Heart left ventricle (tissue), 13 donors: ENCODE results near the gene LEMD3.

Experiments
- CTCF ChIP-seq, 12 donors: fragments of 200-600 bp; sonication (generic) in 4 of 12; IDR thresholded peaks; one replicate each; pipeline versions ENCODE4 v1.5.0 to v1.8.0; 2018 to 2022; ENCODE audit warnings: antibody characterized with exemption in 12 of 12, mild to moderate bottlenecking in 5 of 12
- POLR2A ChIP-seq, 2 donors: fragments of 450-650 bp; IDR thresholded peaks; one replicate each; pipeline ENCODE4 v1.6.1; 2017; ENCODE audit warnings: antibody characterized with exemption in 2 of 2, mild to moderate bottlenecking in 2 of 2, moderate library complexity in 2 of 2
- donor health status: ischemic (EF 13 %, LVEDD 7.1; RV severe dilation, severe dysfunction).
- donor health status: DM: no; HTN: yes; CAD: no.
- donor health status: DM: no; HTN: no; CAD: no.
- donor health status: ischemic (EF 25% LVEDD 6.9; RV normal size, moderate dysfunction).
- donor health status: ischemic (EF 25% LVEDD 5.7; RV mildly dilated, moderate dysfunction).
- donor health status: ischemic (EF 35%, LVEDD 5.7; RV mildly dilated, moderate dysfunction).
- donor health status: nonischemic (EF 11% LVEDD 7.7; RV severe dilation, severe dysfunction).
- donor health status: DM: yes; HTN: yes; CAD: no.
- donor health status: PGD.
- donor health status: ischemic (EF 29% LVEDD 5.4; RV normal size, mild dysfunction).
- donor health status: nonischemic (EF 23%, LVEDD 6.1; RV moderate dilation, normal function).

GRCh38 chr12:65126482-65126881 lies 42.9 kb upstream of the LEMD3 start:
- TF ChIP-seq CTCF (IDR thresholded peaks at IDR 0.05) (no peak), POLR2A (IDR thresholded peaks at IDR 0.05) (no peak)
